ENCODE measurements around the gene DGCR6L. TPM values are rescaled to one million over a fixed set of nuclear protein-coding genes. Genes with fewer than 3 reads are reported as not detected.

The DGCR6L gene
- total RNA-seq, 1 experiment from 2014 or later = 38.6 TPM

DNA sequence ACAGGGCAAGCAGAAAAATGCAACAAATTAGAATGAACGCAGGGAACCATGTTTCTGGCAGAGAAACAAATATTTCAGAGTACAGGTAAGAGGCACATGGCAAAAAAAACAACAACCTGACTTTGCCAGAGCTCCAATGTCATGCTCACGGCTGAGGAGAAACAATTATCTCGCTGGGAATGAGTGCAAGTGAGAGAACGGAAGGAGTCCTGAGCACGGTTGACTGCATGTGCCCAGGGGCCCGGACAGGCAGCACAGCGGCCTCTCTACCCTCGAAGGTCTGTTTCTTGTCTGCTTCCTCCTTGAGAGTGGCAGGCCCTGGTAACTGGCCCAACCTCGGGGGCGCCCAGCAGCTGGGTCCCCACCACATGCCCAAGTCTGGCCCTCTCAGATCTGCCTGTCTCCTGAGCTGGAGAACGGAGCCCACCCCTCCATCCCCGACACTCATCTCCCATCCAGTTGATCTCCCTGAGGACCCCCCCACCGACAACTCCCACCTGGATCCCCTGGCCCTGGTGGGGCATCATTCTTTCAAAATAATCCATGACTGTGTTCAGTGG, 27.1 kb downstream of the DGCR6L start:
- no CpG with 5 or more reads among the region's 13 CpGs for WGBS (ENCODE audit: extremely low coverage, insufficient read length, low lambda C conversion rate)
- H3K4me3 Mint-ChIP-seq = no peak overlapping the region

More for the DNA sequence above, 27.1 kb downstream of the DGCR6L start:
- H3K79me2 ChIP-seq (ENCODE audit: insufficient read depth, low read length) = no peaks in the 10 kb centered on the region
- H3K4ac ChIP-seq (ENCODE audit: low read depth, low read length) = no peak overlapping the region
- H4K8ac ChIP-seq (replicated peaks; ENCODE audit: insufficient read length, low read depth, low read length) = no peak overlapping the region
- no peak overlapping the region for H2BK15ac ChIP-seq (ENCODE audit: low read depth, low read length)
- no peaks in the 10 kb centered on the region for H3K23me2 ChIP-seq (ENCODE audit: insufficient read length, low read depth, low read length, poor library complexity, severe bottlenecking)
- TF ChIP-seq, protein P1, sequence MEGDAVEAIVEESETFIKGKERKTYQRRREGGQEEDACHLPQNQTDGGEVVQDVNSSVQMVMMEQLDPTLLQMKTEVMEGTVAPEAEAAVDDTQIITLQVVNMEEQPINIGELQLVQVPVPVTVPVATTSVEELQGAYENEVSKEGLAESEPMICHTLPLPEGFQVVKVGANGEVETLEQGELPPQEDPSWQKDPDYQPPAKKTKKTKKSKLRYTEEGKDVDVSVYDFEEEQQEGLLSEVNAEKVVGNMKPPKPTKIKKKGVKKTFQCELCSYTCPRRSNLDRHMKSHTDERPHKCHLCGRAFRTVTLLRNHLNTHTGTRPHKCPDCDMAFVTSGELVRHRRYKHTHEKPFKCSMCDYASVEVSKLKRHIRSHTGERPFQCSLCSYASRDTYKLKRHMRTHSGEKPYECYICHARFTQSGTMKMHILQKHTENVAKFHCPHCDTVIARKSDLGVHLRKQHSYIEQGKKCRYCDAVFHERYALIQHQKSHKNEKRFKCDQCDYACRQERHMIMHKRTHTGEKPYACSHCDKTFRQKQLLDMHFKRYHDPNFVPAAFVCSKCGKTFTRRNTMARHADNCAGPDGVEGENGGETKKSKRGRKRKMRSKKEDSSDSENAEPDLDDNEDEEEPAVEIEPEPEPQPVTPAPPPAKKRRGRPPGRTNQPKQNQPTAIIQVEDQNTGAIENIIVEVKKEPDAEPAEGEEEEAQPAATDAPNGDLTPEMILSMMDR (conservative IDR thresholded peaks at IDR 0.05) = no peak
- H3K9ac ChIP-seq (ENCODE audit: extremely low read depth, insufficient read length, low read length) = no peak overlapping the region
- Mint-ChIP-seq H3K4me1 (peaks cover 0 to 3% of the 10 kb centered on the region in 2 experiments; a peak in 1 of 4 replicates), H3K36me3 (ENCODE audit: insufficient read depth in 1 of 3, low read depth in 3 of 3) (no peaks in the 10 kb centered on the region), H3K27ac (no peak overlapping the region), H3K27me3 (ENCODE audit: low read depth) (peaks cover 25% of the 10 kb centered on the region), H3K9me3 (no peaks in the 10 kb centered on the region)
- no peak overlapping the region for H3K4me2 ChIP-seq (ENCODE audit: insufficient read depth, insufficient read length, low read length)
- no peaks in the 10 kb centered on the region for H3K79me1 ChIP-seq (ENCODE audit: insufficient read depth, low read depth, low read length, poor library complexity, severe bottlenecking)
- H3K4me1 ChIP-seq (ENCODE audit: insufficient read depth, low read length) = no peaks in the 10 kb centered on the region
- DNase-seq = no peak
- H3K14ac ChIP-seq (ENCODE audit: insufficient read depth, low read length) = no peak overlapping the region; the same call in 1 of the 2 replicates
- no peaks in the 10 kb centered on the region for H4K20me1 ChIP-seq (ENCODE audit: control insufficient read depth, insufficient read depth, insufficient read length)
- H3T11ph ChIP-seq (ENCODE audit: low read length) = no peak overlapping the region
- H2BK5ac ChIP-seq (ENCODE audit: insufficient read length, low read length) = no peak overlapping the region
- no peak overlapping the region for H3K18ac ChIP-seq (ENCODE audit: insufficient read length, low read depth, low read length)
- H3K23ac ChIP-seq (ENCODE audit: insufficient read length, low read depth, low read length) = no peak overlapping the region
- no peak overlapping the region for H2AK5ac ChIP-seq (ENCODE audit: insufficient read length, low read length)
- no peak overlapping the region for H2BK12ac ChIP-seq (ENCODE audit: insufficient read length, low read depth, low read length)
- H2BK120ac ChIP-seq (ENCODE audit: low read depth, low read length, poor library complexity, severe bottlenecking) = no peak overlapping the region
- H3K27ac ChIP-seq (ENCODE audit: insufficient read length, low read depth, low read length) = no peak overlapping the region
- no peak overlapping the region for H2AFZ ChIP-seq (ENCODE audit: low read length)
- no peak overlapping the region for H4K5ac ChIP-seq (ENCODE audit: insufficient read length, low read depth, low read length)
- H3K9me3 ChIP-seq (ENCODE audit: control insufficient read depth, low read depth, low read length) = no peaks in the 10 kb centered on the region
- no peak overlapping the region for H3K56ac ChIP-seq (ENCODE audit: insufficient read length, low read depth, low read length)
- no peak overlapping the region for H4K91ac ChIP-seq (ENCODE audit: insufficient read length, low read depth, low read length)
- H2BK20ac ChIP-seq (ENCODE audit: low read depth, low read length, poor library complexity, severe bottlenecking) = no peak overlapping the region
- H3K27me3 ChIP-seq (ENCODE audit: insufficient read depth, low read length) = no peaks in the 10 kb centered on the region; the same call in 1 of the 2 replicates

Measured in H9 (cell line).